Left lung (tissue), 10 donors: ENCODE results near the gene DEPDC5. TPM values are rescaled to one million over a fixed set of nuclear protein-coding genes. Genes with fewer than 3 reads are reported as not detected.

Source experiments
- ATAC-seq: fragments of 200-7000 bp; cut with Tn5 transposase; one replicate; pipeline ENCODE4 v1.9.1; 2020; ENCODE audit warnings: moderate library complexity
- DNase-seq, 4 donors: peaks; one replicate each; pipeline ENCODE4 v3.0.0-alpha.2; 2013 to 2020
- H3K27ac ChIP-seq, 2 donors: fragments of 200-600 bp; sonication (generic) in 1 of 2; one replicate each; pipeline versions ENCODE4 v1.5.0 to v1.8.0; 2020 to 2021
- H3K27me3 ChIP-seq, 2 donors: fragments of 200-600 bp; sonication (generic) in 1 of 2; one replicate each; pipeline versions ENCODE4 v1.5.0 to v1.8.0; 2020 to 2021
- H3K36me3 ChIP-seq, 2 donors: fragments of 200-600 bp; sonication (generic) in 1 of 2; one replicate each; pipeline versions ENCODE4 v1.5.0 to v1.8.0; 2020 to 2021
- H3K4me1 ChIP-seq, 2 donors: fragments of 200-600 bp; one replicate each; pipeline ENCODE4 v1.8.0; 2021
- H3K4me3 ChIP-seq, 2 donors: fragments of 200-600 bp; sonication (generic) in 1 of 2; one replicate each; pipeline versions ENCODE4 v1.5.0 to v1.8.0; 2020 to 2021; ENCODE audit warnings: mild to moderate bottlenecking in 1 of 2
- H3K9me3 ChIP-seq, 2 donors: fragments of 200-600 bp; sonication (generic) in 1 of 2; one replicate each; pipeline versions ENCODE4 v1.5.0 to v1.8.0; 2020 to 2021
- CTCF ChIP-seq, 2 donors: fragments of 200-600 bp; sonication (generic) in 1 of 2; IDR thresholded peaks; one replicate each; pipeline versions ENCODE4 v1.5.0 to v1.8.0; 2021; ENCODE audit warnings: antibody characterized with exemption in 2 of 2
- intact Hi-C, 2 donors: fragments of 100-400 bp; cut with DNase I; formaldehyde crosslinking; loops; one replicate each; pipeline versions ENCODE4 v1.11.2 to v1.14.2; 2022
- polyA plus RNA-seq, 6 donors: library from polyadenylated mRNA; unstranded; fragments of 120-200 nt; gene quantifications; one replicate each; pipeline ENCODE4 v1.2.1, GENCODE V29; 2013; ENCODE audit not compliant: insufficient read length in 6 of 6
- total RNA-seq, 2 donors: library from RNA; stranded (reverse); fragmentation: NEBNext Ultra II Directional; extraction: Animal tissue kit (Norgen Biotek cat#: 25700); gene quantifications; one replicate each; pipeline ENCODE4 v1.2.1, GENCODE V29; 2021
- donor health status: DM: no; HTN: yes; CAD: no.
- donor health status: DM: no; HTN: no; CAD: no.

Gene DEPDC5
- total and polyA plus RNA-seq, 8 donors: 14.9 to 31.1 (median 18.0) TPM

GRCh38 chr22:31950226-31950625, 196.4 kb downstream of the DEPDC5 start:
- intact Hi-C loops: no loop called here
- TF ChIP-seq CTCF (IDR thresholded peaks at IDR 0.05): no peak
- peak overlapping the region in 1 of 2 donors; percentile 34 for H3K27ac ChIP-seq
- ATAC-seq: no peak
- DNase-seq: peak in 1 of 4 donors; percentile 16
- H3K4me1 ChIP-seq: peaks cover 30 to 90% of the 10 kb centered on the region in 2 donors
- no peak overlapping the region for H3K4me3 ChIP-seq
- H3K27me3 ChIP-seq: no peaks in the 10 kb centered on the region
- H3K36me3 ChIP-seq: peaks cover 0 to 38% of the 10 kb centered on the region in 2 donors
- H3K9me3 ChIP-seq: no peaks in the 10 kb centered on the region

GRCh38 chr22:31951194-31952093, 197.6 kb downstream of the DEPDC5 start:
- Histone ChIP-seq H3K4me3 (no peak overlapping the region), H3K9me3 (no peaks in the 10 kb centered on the region), H3K27me3 (no peaks in the 10 kb centered on the region), H3K36me3 (peaks cover 0 to 49% of the 10 kb centered on the region in 2 donors), H3K27ac (peak overlapping the region; percentile 45 to 73), H3K4me1 (peaks cover 26 to 79% of the 10 kb centered on the region in 2 donors)
- no peak for TF ChIP-seq CTCF (IDR thresholded peaks at IDR 0.05)
- intact Hi-C loops: no loop called here
- ATAC-seq (no peak), DNase-seq (no peak)

GRCh38 chr22:31952094-31952401, 198.2 kb downstream of the DEPDC5 start:
- ATAC-seq (no peak), DNase-seq (no peak)
- intact Hi-C loops: no loop called here
- H3K9me3 ChIP-seq: no peaks in the 10 kb centered on the region
- peaks cover 26 to 73% of the 10 kb centered on the region in 2 donors for H3K4me1 ChIP-seq
- H3K27me3 ChIP-seq: no peaks in the 10 kb centered on the region
- peak overlapping the region; percentile 45 to 73 for H3K27ac ChIP-seq
- H3K36me3 ChIP-seq: peaks cover 0 to 55% of the 10 kb centered on the region in 2 donors
- TF ChIP-seq CTCF (IDR thresholded peaks at IDR 0.05): no peak
- H3K4me3 ChIP-seq: no peak overlapping the region

- H3K27ac ChIP-seq: peak overlapping the region; percentile 45 to 73
- intact Hi-C loops: no loop called here
- peaks cover 26 to 68% of the 10 kb centered on the region in 2 donors for H3K4me1 ChIP-seq
- H3K4me3 ChIP-seq: no peak overlapping the region
- H3K9me3 ChIP-seq: no peaks in the 10 kb centered on the region
- no peak for TF ChIP-seq CTCF (IDR thresholded peaks at IDR 0.05)
- no peaks in the 10 kb centered on the region for H3K27me3 ChIP-seq
- ATAC-seq (peak; percentile 76), DNase-seq (no peak)
- H3K36me3 ChIP-seq: peaks cover 0 to 60% of the 10 kb centered on the region in 2 donors
Measured at GRCh38 chr22:31952472-31952871, 198.7 kb downstream of the DEPDC5 start.

- ATAC-seq: no peak
- no peak for DNase-seq
- no peak for TF ChIP-seq CTCF (IDR thresholded peaks at IDR 0.05)
- H3K4me1 ChIP-seq: peaks cover 22 to 61% of the 10 kb centered on the region in 2 donors
- H3K36me3 ChIP-seq: peaks cover 0 to 65% of the 10 kb centered on the region in 2 donors
- no peaks in the 10 kb centered on the region for H3K9me3 ChIP-seq
- no peaks in the 10 kb centered on the region for H3K27me3 ChIP-seq
- intact Hi-C loops: no loop called here
- peak overlapping the region in 1 of 2 donors; percentile 73 for H3K27ac ChIP-seq
- no peak overlapping the region for H3K4me3 ChIP-seq
Measured at GRCh38 chr22:31953261-31953660, 199.4 kb downstream of the DEPDC5 start.
